GM18517 (cell line): ENCODE results near the gene GUCA2B.

Source experiments
- ATAC-seq: cut with Tn5 transposase; IDR thresholded peaks from one replicate; pipeline ENCODE4 v1.9.1; 2021; ENCODE audit warnings: mild to moderate bottlenecking, moderate library complexity; ENCODE audit not compliant: unreplicated experiment

The GUCA2B gene

DNA sequence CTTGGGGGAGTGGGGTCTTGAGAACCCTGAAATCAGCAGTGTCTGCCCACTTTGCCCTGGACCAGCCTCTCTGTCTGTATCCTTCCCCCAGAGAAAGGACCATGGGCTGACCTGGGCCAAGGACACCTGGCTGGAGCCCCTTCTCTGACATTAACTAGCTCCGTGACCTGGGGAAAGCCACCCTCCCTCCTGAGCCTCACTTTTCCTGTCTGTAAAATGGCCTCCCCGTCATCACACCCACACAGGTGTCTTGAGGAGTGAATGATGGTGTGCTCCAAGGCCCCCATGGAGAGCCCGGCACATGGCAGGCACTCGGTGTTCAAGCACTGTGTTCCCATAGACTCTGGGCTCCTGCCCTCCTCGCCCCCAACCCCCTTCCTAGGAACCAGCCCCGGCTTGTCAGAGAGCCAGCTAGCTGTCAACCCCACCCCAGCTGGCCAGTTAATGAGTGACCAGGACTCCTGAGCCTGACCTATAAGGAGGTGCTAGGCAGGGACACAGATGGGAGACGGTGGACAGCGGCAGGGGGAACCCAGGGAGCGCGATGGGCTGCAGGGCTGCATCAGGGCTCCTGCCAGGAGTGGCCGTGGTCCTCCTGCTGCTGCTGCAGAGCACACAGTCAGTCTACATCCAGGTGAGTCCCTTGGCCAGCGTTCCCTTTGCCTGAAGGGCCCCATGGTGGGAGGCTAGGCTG is at the start of gene GUCA2B:
Gene GUCA2B (plus strand): TSS at position 504 of the 694 bp plus-strand sequence. CDS start 41 bp downstream, at position 545.
- ATAC-seq, result no peak

- ATAC-seq, result no peak
These were observed 48.2 kb upstream of the GUCA2B start for GRCh38 chr1:42105025-42105424.

GRCh38 chr1:42108309-42108708 is 44.9 kb upstream of the GUCA2B start:
- no peak for ATAC-seq

- ATAC-seq, result no peak
These were observed 43.6 kb upstream of the GUCA2B start for GRCh38 chr1:42109600-42109999.

DNA sequence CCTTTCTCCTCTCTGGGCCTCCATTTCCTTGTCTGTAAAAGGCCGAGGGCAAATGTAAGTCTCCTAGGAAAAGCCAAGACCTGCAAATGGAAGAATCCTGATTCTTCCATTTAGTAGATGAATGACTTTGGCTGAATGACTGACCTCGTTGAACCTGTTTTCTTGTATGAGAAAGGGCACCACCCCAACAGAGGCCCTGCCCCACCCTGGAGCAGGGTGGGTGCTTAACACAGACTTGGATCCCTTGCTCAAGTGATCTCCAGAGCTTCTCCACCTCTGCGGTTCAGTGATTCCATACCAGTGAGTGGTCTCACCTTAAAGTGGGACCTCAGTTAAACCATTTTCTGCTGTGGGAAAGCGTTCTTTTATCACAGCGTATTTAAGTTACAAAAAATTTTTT is 39.0 kb upstream of the GUCA2B start:
- no peak for ATAC-seq

- ATAC-seq, result no peak
These were observed 36.0 kb upstream of the GUCA2B start for GRCh38 chr1:42117214-42117613.

GRCh38 chr1:42118125-42118524 is 35.1 kb upstream of the GUCA2B start:
- ATAC-seq, result no peak

GRCh38 chr1:42122408-42122807 is 30.8 kb upstream of the GUCA2B start:
- ATAC-seq, result no peak

DNA sequence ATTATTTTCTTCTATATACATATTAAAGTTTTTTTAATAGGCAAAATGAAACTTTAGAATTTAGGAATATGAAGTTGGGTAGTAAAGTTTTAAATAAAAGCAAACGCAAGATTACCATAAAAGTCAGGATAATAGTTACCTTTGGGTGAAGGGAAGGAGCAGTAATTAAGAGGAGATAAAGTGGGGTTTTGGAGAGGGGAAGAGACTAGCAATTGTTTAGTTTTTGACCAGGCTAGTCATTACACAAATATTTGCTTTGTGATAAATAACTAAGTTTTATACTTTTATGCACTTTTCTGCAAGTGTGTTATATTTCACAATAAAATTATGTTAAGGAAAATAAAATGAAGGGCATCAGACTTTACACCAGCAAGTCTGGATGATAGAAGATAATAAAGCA is 27.7 kb upstream of the GUCA2B start:
- no peak for ATAC-seq

- ATAC-seq, result no peak
These were observed 25.4 kb upstream of the GUCA2B start for GRCh38 chr1:42127767-42128166.

GRCh38 chr1:42128499-42128898 is 24.7 kb upstream of the GUCA2B start:
- ATAC-seq, result no peak

GRCh38 chr1:42128964-42129363 is 24.2 kb upstream of the GUCA2B start:
- no peak for ATAC-seq

DNA sequence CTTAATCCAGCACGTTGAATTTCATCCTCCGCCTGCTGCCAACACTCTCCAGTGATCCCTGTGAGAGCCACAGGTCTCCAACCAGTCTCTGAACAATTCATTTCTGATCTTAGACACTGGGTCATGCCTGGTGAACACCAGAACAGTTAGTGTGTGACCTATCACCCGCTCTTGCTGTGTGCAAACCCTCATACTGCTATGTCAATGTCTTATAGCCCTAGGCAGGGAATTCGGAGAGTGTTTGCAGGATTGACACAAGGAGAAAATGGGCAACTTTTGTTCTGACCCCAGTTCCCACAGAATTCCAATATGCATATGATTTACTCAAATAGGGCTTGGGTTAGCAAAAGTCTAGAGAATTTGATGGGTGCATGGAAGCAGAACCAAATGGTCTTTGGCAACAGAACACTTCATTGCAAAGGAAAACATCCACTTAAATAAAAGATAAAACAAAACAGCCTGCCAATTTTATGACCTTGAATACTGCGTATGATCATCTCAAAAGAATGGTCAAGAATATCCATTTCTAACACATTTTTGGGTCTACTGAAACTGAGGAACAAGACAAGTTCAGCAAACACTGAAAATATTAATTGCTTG is 23.0 kb upstream of the GUCA2B start:
- ATAC-seq, result no peak

- ATAC-seq, result no peak
These were observed 19.8 kb upstream of the GUCA2B start for GRCh38 chr1:42133390-42133789.

DNA sequence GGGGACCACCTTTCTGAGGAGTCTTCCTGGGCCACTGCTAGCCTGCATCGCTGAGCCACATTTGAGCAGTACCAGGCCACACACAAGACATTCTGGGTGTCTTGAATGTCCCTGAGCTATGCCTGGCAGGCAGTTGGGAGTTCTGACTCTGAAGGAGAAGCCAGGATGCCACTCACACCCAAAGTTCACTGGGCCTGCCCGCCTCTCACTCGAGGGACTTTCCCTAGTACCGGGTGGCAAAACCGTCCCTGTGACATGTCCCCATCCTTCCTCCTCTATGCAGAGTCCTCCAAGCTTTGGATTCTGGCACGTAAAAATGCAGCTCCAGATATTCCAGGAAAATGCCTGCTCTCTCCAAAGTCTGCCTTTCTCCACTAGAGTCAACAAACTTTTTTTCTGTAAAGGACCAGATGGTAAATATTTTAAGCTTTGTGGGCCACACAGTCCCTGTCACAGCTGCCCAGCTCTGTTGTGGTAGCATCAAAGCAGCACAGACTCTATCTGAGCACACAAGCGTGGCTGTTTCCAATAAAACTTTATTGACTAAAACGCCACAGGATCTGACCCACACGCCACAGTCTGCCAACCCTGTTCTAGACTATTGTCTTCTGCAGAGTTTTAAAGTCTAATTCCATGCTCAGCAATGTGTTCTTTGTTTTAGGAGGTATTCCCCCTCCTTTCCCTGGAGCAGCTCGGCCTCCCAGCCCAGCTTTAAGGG is 19.2 kb upstream of the GUCA2B start:
- ATAC-seq, result no peak

DNA sequence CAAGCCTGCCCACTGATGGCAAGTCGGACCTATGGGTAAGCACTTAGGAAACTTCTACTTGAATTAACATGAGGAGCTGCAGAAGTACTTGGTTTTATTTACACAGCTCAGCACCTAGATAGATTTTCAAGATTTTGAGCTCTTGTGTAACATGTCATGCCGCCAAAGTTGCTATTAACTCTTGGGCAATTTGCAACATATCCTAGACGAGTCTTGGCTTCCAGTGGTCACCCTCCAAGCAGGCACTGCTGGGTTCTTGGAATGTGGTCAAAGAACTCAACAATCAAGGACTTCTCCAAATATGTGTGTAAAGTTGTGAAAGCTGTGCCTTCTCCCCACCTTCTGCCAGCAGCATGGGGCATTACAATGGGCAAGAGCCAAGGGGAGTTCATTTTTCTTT is 17.8 kb upstream of the GUCA2B start:
- ATAC-seq, result no peak

GRCh38 chr1:42136466-42136865 is 16.7 kb upstream of the GUCA2B start:
- no peak for ATAC-seq

GRCh38 chr1:42137766-42138165 is 15.4 kb upstream of the GUCA2B start:
- no peak for ATAC-seq

GRCh38 chr1:42138586-42138985 is 14.6 kb upstream of the GUCA2B start:
- no peak for ATAC-seq

GRCh38 chr1:42139444-42139843 is 13.8 kb upstream of the GUCA2B start:
- no peak for ATAC-seq

DNA sequence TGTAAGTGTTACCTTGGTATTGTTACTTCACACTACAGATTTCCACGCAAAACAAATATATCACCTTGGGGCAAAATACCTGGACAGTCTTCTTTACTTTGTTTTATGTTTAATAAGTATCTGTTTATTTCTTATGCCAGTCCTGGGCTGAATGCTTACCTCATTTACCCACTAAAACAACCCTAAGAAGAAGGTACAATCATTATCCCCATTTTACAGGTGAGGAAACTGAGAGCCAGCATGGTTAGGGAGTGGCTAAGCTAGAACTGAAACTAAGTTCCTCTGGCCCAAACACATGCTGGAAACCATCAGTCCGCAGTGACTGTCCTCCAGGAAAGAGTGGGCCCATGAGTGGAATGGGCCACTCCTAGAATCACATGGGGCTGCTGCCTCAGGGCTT is 13.0 kb upstream of the GUCA2B start:
- ATAC-seq, result no peak

GRCh38 chr1:42141978-42142377 is 11.2 kb upstream of the GUCA2B start:
- no peak for ATAC-seq
